ENCODE results near the gene DNAH6. TPM values are rescaled to one million over a fixed set of nuclear protein-coding genes. Genes with fewer than 3 reads are reported as not detected.

Gene DNAH6
- total RNA-seq, 4 donors from 2014 or later, result 0.16 to 1.2 (median 0.47) TPM

DNA sequence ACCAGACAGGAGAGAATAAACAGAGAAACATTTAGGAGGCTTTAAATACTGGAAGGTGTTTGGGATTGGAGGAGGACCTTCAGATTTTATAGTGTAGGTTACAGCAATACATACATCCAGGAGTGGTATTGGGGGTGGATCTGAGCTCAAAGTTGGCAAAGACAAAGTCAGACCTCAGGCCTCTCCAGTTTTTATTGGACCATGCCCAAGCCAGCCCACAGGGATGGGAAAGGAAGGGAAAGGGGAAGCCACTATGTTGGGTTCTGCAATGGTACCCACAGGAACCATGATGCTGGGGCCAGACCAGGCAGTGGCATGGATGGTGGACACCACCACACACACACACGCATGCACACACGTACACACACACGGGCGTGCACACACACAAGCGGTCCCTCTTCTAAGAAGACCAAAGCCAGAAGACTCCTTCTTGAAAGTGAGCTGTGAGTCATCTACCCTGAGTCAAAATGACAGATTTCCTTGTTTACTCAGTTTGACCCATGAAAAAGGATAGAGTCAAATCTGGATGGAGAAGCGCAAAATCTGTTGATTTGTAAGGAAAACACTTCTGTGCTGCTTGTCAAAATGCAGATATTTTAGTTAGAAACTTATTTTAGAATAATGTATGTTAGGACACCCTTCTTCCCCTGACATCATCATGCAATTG, 276.7 kb downstream of the DNAH6 start:
- DNase-seq (ENCODE audit: low spot score in 2 of 2), result no peak
- WGBS, result 95% methylated on average over 6 of the region's 6 CpGs
- Histone ChIP-seq H3K9me3 (no peaks in the 10 kb centered on the region), H3K4me3 (no peak overlapping the region), H3K36me3 (no peaks in the 10 kb centered on the region), H3K4me1 (no peaks in the 10 kb centered on the region), H3K27me3 (no peaks in the 10 kb centered on the region), H3K27ac (no peak overlapping the region)
- TF ChIP-seq POLR2AphosphoS5 (IDR thresholded peaks at IDR 0.05), result no peak
- no peak for TF ChIP-seq EP300 (IDR thresholded peaks at IDR 0.05)
- TF ChIP-seq, protein P1, sequence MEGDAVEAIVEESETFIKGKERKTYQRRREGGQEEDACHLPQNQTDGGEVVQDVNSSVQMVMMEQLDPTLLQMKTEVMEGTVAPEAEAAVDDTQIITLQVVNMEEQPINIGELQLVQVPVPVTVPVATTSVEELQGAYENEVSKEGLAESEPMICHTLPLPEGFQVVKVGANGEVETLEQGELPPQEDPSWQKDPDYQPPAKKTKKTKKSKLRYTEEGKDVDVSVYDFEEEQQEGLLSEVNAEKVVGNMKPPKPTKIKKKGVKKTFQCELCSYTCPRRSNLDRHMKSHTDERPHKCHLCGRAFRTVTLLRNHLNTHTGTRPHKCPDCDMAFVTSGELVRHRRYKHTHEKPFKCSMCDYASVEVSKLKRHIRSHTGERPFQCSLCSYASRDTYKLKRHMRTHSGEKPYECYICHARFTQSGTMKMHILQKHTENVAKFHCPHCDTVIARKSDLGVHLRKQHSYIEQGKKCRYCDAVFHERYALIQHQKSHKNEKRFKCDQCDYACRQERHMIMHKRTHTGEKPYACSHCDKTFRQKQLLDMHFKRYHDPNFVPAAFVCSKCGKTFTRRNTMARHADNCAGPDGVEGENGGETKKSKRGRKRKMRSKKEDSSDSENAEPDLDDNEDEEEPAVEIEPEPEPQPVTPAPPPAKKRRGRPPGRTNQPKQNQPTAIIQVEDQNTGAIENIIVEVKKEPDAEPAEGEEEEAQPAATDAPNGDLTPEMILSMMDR (IDR thresholded peaks at IDR 0.05), result no peak
- no peak for TF ChIP-seq POLR2A (IDR thresholded peaks at IDR 0.05)

DNA sequence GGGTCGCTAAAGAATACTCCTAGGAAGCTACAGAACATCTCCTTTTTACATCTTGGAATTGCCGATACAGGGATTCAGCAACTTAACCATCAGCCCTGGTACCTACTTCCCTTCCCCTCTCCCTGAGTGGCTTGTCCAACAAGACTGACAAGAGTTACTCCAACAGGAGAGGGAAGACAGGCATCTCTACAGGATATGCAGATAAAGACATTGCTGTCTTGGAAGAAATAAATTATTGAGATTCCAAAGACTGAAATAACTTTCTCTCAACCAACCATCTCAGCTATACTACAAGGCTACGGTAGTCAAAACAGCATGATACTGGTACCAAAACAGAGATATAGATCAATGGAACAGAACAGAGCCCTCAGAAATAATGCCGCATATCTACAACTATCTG, 277.3 kb downstream of the DNAH6 start:
- WGBS, result 88% methylated on average over 4 of the region's 4 CpGs
- no peaks in the 10 kb centered on the region for H3K4me1 ChIP-seq
- H3K9me3 ChIP-seq, result no peaks in the 10 kb centered on the region
- no peak for TF ChIP-seq POLR2A (IDR thresholded peaks at IDR 0.05)
- TF ChIP-seq POLR2AphosphoS5 (IDR thresholded peaks at IDR 0.05), result no peak
- no peak for TF ChIP-seq EP300 (IDR thresholded peaks at IDR 0.05)
- TF ChIP-seq, protein P1 (IDR thresholded peaks at IDR 0.05), result no peak
- no peak for DNase-seq (ENCODE audit: low spot score in 2 of 2)
- H3K27ac ChIP-seq, result no peak overlapping the region
- H3K36me3 ChIP-seq, result no peaks in the 10 kb centered on the region
- no peaks in the 10 kb centered on the region for H3K27me3 ChIP-seq
- H3K4me3 ChIP-seq, result no peak overlapping the region

DNA sequence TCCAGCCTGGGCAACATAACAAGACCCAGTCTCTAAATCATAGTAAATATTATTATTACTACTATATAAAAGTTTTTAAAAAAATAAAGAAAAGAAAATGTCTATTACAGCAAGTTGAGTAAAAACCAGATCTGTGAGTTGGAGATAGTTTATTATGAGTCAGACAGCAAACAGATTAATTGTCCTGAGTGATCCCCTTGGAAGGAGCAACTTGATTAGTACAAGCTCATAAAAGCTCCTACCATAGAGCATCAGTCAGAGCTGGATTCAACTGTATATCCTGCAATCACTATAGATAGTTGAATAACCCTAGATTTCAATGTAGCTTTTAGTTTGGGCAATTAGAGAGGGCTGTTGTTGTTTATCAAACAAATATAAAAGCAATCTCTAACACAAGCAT, 280.5 kb downstream of the DNAH6 start:
- DNase-seq (ENCODE audit: low spot score in 2 of 2), result no peak
- Histone ChIP-seq H3K27me3 (no peaks in the 10 kb centered on the region), H3K36me3 (no peaks in the 10 kb centered on the region), H3K9me3 (no peaks in the 10 kb centered on the region), H3K4me3 (no peak overlapping the region), H3K27ac (no peak overlapping the region), H3K4me1 (no peaks in the 10 kb centered on the region)
- TF ChIP-seq, protein P1 (IDR thresholded peaks at IDR 0.05), result no peak
- TF ChIP-seq POLR2A (IDR thresholded peaks at IDR 0.05) (no peak), EP300 (IDR thresholded peaks at IDR 0.05) (no peak), POLR2AphosphoS5 (IDR thresholded peaks at IDR 0.05) (no peak)

DNA sequence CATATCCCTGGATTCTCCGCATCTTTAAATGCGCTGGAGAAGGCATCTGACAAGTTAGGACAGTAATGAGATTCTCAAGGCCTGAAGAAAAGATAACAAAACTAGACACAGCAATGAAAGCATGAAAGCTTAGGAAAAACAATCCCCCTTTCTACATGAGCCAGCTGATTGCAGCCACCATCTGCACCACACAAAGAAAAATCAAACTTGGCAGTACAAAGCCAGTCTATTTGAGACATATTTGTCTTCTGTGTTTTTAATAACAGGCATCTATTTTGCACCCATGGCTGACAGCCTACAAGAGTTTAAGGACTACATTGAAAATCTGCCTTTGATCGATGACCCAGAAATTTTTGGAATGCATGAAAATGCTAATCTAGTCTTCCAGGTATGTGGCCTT, 281.0 kb downstream of the DNAH6 start:
- 81% methylated on average over 3 of the region's 3 CpGs for WGBS
- Histone ChIP-seq H3K4me1 (no peaks in the 10 kb centered on the region), H3K27me3 (no peaks in the 10 kb centered on the region), H3K4me3 (no peak overlapping the region), H3K36me3 (no peaks in the 10 kb centered on the region), H3K9me3 (no peaks in the 10 kb centered on the region), H3K27ac (no peak overlapping the region)
- no peak for DNase-seq (ENCODE audit: low spot score in 2 of 2)
- TF ChIP-seq, protein P1 (IDR thresholded peaks at IDR 0.05), result no peak
- TF ChIP-seq EP300 (IDR thresholded peaks at IDR 0.05) (no peak), POLR2A (IDR thresholded peaks at IDR 0.05) (no peak), POLR2AphosphoS5 (IDR thresholded peaks at IDR 0.05) (no peak)

DNA sequence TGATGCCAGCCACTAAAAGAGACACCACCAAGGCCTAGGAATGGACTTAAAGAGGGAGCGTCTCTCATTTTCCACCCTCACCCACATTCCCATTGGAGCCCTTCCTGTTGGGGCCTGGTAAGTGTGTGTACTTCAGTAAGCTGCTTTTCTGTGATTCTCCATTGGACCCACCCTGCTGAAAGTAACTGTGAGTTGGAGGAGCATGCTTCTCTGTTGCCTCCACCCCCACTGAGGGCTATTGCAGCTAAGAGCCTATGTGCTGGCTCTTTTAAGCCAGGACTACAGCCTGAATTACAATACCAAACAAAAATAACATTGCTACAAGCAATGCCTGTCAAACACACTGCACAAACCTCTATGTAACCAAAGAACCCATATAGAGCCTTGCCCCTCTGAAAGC, 283.5 kb downstream of the DNAH6 start:
- WGBS, result 100% methylated on average over 1 of the region's 1 CpG
- Histone ChIP-seq H3K4me3 (no peak overlapping the region), H3K27ac (no peak overlapping the region), H3K9me3 (no peaks in the 10 kb centered on the region), H3K27me3 (no peaks in the 10 kb centered on the region), H3K36me3 (no peaks in the 10 kb centered on the region), H3K4me1 (no peaks in the 10 kb centered on the region)
- DNase-seq (ENCODE audit: low spot score in 2 of 2), result no peak
- TF ChIP-seq POLR2A (IDR thresholded peaks at IDR 0.05) (no peak), EP300 (IDR thresholded peaks at IDR 0.05) (no peak), POLR2AphosphoS5 (IDR thresholded peaks at IDR 0.05) (no peak)
- TF ChIP-seq, protein P1 (IDR thresholded peaks at IDR 0.05), result no peak
